ENCODE data around the gene SIX1.

Gene SIX1

GRCh38 chr14:60646226-60646818, 3.0 kb downstream of the SIX1 start:
- DNase-seq (ENCODE audit: low read depth, low spot score): no peak
- no peak overlapping the region for H3K27ac ChIP-seq
- H3K9me3 ChIP-seq (ENCODE audit: low read depth, low read length): no peaks in the 10 kb centered on the region
- TF ChIP-seq POLR2AphosphoS5 (IDR thresholded peaks at IDR 0.05; ENCODE audit: borderline replicate concordance, low read depth, low read length) (no peak), FOXP2 (optimal IDR thresholded peaks at IDR 0.05; ENCODE audit: control extremely low read depth, extremely low read length, insufficient read depth) (no peak), EZH2 (IDR thresholded peaks at IDR 0.05) (no peak)
- no peak overlapping the region for H3K9ac ChIP-seq (ENCODE audit: insufficient read length)
- H3K36me3 ChIP-seq (ENCODE audit: insufficient read depth, low read length): no peaks in the 10 kb centered on the region
- no peak overlapping the region for H3K4me3 ChIP-seq

- no peak for DNase-seq (ENCODE audit: low read depth, low spot score)
- Histone ChIP-seq H3K9ac (ENCODE audit: insufficient read length) (no peak overlapping the region), H3K36me3 (ENCODE audit: insufficient read depth, low read length) (no peaks in the 10 kb centered on the region), H3K9me3 (ENCODE audit: low read depth, low read length) (no peaks in the 10 kb centered on the region), H3K27ac (no peak overlapping the region), H3K4me3 (no peak overlapping the region)
- no peak for TF ChIP-seq POLR2AphosphoS5 (IDR thresholded peaks at IDR 0.05; ENCODE audit: borderline replicate concordance, low read depth, low read length)
- TF ChIP-seq EZH2 (IDR thresholded peaks at IDR 0.05): no peak
- TF ChIP-seq FOXP2 (optimal IDR thresholded peaks at IDR 0.05; ENCODE audit: control extremely low read depth, extremely low read length, insufficient read depth): no peak
Measured at GRCh38 chr14:60645126-60645741, 4.0 kb downstream of the SIX1 start.

GRCh38 chr14:60644666-60645065, 4.6 kb downstream of the SIX1 start:
- no peaks in the 10 kb centered on the region for H3K9me3 ChIP-seq (ENCODE audit: low read depth, low read length)
- peak overlapping the region; percentile 78; the same call in 1 of the 2 replicates for H3K4me3 ChIP-seq
- no peak overlapping the region for H3K9ac ChIP-seq (ENCODE audit: insufficient read length)
- peak overlapping the region; percentile 45; the same call in 1 of the 2 replicates for H3K27ac ChIP-seq
- TF ChIP-seq FOXP2 (optimal IDR thresholded peaks at IDR 0.05; ENCODE audit: control extremely low read depth, extremely low read length, insufficient read depth): no peak
- no peak for TF ChIP-seq POLR2AphosphoS5 (IDR thresholded peaks at IDR 0.05; ENCODE audit: borderline replicate concordance, low read depth, low read length)
- no peak for TF ChIP-seq EZH2 (IDR thresholded peaks at IDR 0.05)
- no peaks in the 10 kb centered on the region for H3K36me3 ChIP-seq (ENCODE audit: insufficient read depth, low read length)
- DNase-seq (ENCODE audit: low read depth, low spot score): peak; percentile 58

GRCh38 chr14:60643463-60644314, 5.6 kb downstream of the SIX1 start:
- Histone ChIP-seq H3K27ac (peak overlapping the region; percentile 62; the same call in 1 of the 2 replicates), H3K36me3 (ENCODE audit: insufficient read depth, low read length) (no peaks in the 10 kb centered on the region), H3K9me3 (ENCODE audit: low read depth, low read length) (no peaks in the 10 kb centered on the region), H3K4me3 (peak overlapping the region; percentile 78), H3K9ac (ENCODE audit: insufficient read length) (peak overlapping the region; percentile 8)
- peak; percentile 83 for DNase-seq (ENCODE audit: low read depth, low spot score)
- TF ChIP-seq POLR2AphosphoS5 (IDR thresholded peaks at IDR 0.05; ENCODE audit: borderline replicate concordance, low read depth, low read length) (0 out of 2 replicates have a peak, but pooled peaks have one; percentile 41), EZH2 (IDR thresholded peaks at IDR 0.05) (no peak), FOXP2 (optimal IDR thresholded peaks at IDR 0.05; ENCODE audit: control extremely low read depth, extremely low read length, insufficient read depth) (no peak)

GRCh38 chr14:60643141-60643462, 6.2 kb downstream of the SIX1 start:
- H3K36me3 ChIP-seq (ENCODE audit: insufficient read depth, low read length): no peaks in the 10 kb centered on the region
- peak overlapping the region; percentile 78 for H3K4me3 ChIP-seq
- no peak for DNase-seq (ENCODE audit: low read depth, low spot score)
- no peaks in the 10 kb centered on the region for H3K9me3 ChIP-seq (ENCODE audit: low read depth, low read length)
- no peak overlapping the region for H3K9ac ChIP-seq (ENCODE audit: insufficient read length)
- TF ChIP-seq POLR2AphosphoS5 (IDR thresholded peaks at IDR 0.05; ENCODE audit: borderline replicate concordance, low read depth, low read length) (no peak), EZH2 (IDR thresholded peaks at IDR 0.05) (no peak), FOXP2 (optimal IDR thresholded peaks at IDR 0.05; ENCODE audit: control extremely low read depth, extremely low read length, insufficient read depth) (no peak)
- H3K27ac ChIP-seq: no peak overlapping the region; the same call in 1 of the 2 replicates

DNA sequence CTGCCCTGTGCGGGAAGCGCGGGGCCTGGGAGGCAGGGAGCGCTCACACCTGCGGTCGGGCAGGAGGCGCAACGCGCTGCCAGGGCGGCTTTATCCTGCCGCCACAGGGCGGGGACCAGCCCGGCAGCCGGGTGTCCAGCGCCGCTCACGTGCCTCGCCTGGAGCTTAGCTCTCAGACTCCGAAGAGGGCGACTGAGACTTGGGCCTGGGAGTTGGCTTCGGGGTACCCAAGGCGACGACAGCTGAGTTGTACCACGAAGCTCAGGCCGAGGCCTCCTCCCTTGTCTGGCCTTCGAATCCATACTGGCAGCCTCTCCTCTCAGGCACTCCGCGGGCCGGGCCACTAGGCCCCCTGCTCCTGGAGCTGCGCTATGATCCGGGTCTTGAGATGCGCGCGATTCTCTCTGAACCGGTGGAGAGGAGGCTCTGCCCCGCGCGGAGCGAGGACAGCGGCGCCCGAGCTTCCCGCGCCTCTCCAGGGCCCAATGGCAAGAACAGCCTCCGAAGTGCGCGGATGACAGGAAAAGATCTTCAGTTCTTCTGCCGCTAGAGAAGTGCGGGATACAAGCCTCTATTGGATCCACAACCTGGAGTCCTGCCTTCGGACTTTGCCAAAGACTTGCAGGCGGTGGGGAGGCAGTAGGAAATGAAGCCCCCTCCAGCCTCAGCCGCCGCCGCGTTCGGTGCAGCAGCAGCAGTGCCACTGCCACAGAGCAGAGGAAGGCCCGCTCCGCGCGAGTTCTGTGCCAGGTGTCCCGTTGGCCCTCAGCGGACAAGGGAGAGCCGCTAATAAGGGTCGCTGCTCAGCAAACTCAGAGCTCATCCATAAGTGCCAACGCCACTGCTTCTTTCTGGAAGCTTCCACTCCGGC, 6.8 kb downstream of the SIX1 start:
- Histone ChIP-seq H3K27ac (no peak overlapping the region), H3K9me3 (ENCODE audit: low read depth, low read length) (no peaks in the 10 kb centered on the region), H3K9ac (ENCODE audit: insufficient read length) (no peak overlapping the region), H3K4me3 (no peak overlapping the region; the same call in 1 of the 2 replicates), H3K36me3 (ENCODE audit: insufficient read depth, low read length) (no peaks in the 10 kb centered on the region)
- DNase-seq (ENCODE audit: low read depth, low spot score): no peak
- TF ChIP-seq POLR2AphosphoS5 (IDR thresholded peaks at IDR 0.05; ENCODE audit: borderline replicate concordance, low read depth, low read length) (no peak), EZH2 (IDR thresholded peaks at IDR 0.05) (no peak), FOXP2 (optimal IDR thresholded peaks at IDR 0.05; ENCODE audit: control extremely low read depth, extremely low read length, insufficient read depth) (no peak)

- H3K4me3 ChIP-seq: no peak overlapping the region
- no peaks in the 10 kb centered on the region for H3K9me3 ChIP-seq (ENCODE audit: low read depth, low read length)
- no peak for DNase-seq (ENCODE audit: low read depth, low spot score)
- H3K9ac ChIP-seq (ENCODE audit: insufficient read length): no peak overlapping the region
- no peak for TF ChIP-seq FOXP2 (optimal IDR thresholded peaks at IDR 0.05; ENCODE audit: control extremely low read depth, extremely low read length, insufficient read depth)
- no peak for TF ChIP-seq EZH2 (IDR thresholded peaks at IDR 0.05)
- no peak for TF ChIP-seq POLR2AphosphoS5 (IDR thresholded peaks at IDR 0.05; ENCODE audit: borderline replicate concordance, low read depth, low read length)
- no peak overlapping the region for H3K27ac ChIP-seq
- no peaks in the 10 kb centered on the region for H3K36me3 ChIP-seq (ENCODE audit: insufficient read depth, low read length)
Measured at GRCh38 chr14:60641742-60642269, 7.5 kb downstream of the SIX1 start.
